ENCODE data around the gene MGAT5B.

Gene MGAT5B

DNA sequence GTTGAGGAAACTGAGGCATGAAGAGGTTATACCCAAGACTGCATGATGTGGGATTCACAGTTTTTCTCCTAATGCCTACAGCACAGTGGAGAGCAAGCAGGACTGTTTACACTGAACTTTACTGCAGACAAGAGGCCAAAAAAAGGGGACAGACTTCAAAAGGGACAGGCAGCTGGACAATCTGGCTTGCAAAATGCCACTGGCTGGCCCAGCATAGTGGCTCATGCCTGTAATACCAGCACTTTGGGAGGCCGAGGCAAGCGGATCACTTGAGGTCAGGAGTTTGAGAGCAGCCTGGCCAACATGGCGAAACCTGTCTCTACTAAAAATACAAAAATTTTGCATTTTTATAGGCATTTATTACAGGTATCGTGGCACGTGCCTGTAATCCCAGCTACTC lies 2.0 kb upstream of the MGAT5B start:
- H3K27ac Mint-ChIP-seq = no peak overlapping the region
- peaks cover 7% of the 10 kb centered on the region for H3K4me1 Mint-ChIP-seq (ENCODE audit: low read depth)
- no peaks in the 10 kb centered on the region for H3K36me3 Mint-ChIP-seq (ENCODE audit: low read depth)
- peaks cover 26% of the 10 kb centered on the region for H3K27me3 Mint-ChIP-seq (ENCODE audit: low read depth)
- no peaks in the 10 kb centered on the region for H3K9me3 Mint-ChIP-seq
- H3K4me3 Mint-ChIP-seq = no peak overlapping the region

DNA sequence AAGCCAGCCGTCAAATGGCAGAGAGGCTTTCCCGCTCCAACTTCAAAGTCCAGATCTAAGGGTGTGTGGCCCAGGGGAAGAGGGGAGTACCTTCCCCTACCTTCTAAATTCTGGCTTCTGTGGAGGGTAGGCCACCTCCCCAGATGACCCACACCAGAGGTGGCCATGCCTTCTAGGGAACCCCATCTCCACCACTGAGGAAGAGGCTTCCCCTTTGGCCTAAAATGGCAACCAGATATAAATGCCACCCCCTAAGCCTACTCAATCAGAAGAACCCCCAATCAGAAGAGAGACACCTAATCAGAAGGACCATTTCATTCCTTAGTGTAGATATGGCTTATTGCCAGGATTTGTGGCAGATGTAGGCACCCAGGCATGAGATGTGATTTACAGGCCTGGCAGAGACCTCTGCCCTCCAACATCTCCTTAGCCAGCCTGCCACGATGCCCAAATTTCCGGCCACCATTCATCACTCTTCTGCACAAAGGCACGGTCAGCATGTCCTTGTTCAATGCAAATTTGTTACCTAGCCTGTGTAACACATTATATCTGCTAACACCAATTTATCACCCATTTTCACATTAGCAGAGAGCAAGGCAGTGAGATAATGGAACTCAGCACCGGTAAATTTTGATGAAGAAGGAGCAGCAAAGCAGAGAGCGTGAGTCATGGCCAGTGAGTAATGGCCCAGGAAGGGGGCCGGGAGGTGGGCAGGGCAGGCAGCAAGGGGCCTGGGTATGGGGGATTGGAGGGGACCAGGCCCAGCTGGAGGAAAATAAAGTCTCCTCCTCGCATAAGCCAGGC lies 1.2 kb upstream of the MGAT5B start:
- peak overlapping the region; percentile 35 for H3K4me3 Mint-ChIP-seq
- no peaks in the 10 kb centered on the region for H3K9me3 Mint-ChIP-seq
- peaks cover 30% of the 10 kb centered on the region for H3K27me3 Mint-ChIP-seq (ENCODE audit: low read depth)

DNA sequence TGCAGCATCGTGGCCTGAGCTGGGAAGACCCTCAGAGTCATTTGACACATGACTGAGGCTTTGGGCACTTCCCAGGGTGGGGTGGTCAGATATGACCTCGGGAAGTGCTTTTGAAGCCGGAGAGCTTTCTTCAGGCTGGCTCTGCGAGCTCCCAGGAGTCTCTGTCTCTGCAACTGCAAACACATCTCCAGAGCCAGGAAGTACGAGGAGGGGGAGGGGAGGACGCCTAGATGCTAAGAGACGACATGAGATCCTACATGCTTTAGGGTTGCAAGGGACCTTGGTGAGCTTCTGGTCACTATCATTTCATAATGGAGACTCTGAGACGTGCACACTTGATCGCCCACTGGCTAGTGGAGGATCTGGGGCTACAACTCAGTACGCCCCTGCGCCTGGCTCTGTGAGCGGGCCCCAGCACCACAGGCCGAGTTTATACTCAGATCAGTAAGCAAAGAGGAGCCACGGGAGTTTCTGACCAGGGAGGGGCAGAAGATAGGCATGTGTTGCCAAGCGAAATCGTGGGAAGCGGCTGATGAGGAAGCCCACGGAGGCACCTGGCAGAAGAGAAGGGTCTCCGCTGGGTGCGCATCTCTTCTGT lies 527 bp upstream of the MGAT5B start:
- Mint-ChIP-seq H3K36me3 (ENCODE audit: low read depth) (no peaks in the 10 kb centered on the region), H3K27me3 (ENCODE audit: low read depth) (peaks cover 34% of the 10 kb centered on the region), H3K4me1 (ENCODE audit: low read depth) (peaks cover 10% of the 10 kb centered on the region), H3K9me3 (no peaks in the 10 kb centered on the region), H3K4me3 (peak overlapping the region; percentile 81), H3K27ac (peak overlapping the region; percentile 47)

More for the DNA sequence above, 1.2 kb upstream of the MGAT5B start:
- H3K27ac Mint-ChIP-seq = no peak overlapping the region
- peaks cover 7% of the 10 kb centered on the region for H3K4me1 Mint-ChIP-seq (ENCODE audit: low read depth)
- H3K36me3 Mint-ChIP-seq (ENCODE audit: low read depth) = no peaks in the 10 kb centered on the region

DNA sequence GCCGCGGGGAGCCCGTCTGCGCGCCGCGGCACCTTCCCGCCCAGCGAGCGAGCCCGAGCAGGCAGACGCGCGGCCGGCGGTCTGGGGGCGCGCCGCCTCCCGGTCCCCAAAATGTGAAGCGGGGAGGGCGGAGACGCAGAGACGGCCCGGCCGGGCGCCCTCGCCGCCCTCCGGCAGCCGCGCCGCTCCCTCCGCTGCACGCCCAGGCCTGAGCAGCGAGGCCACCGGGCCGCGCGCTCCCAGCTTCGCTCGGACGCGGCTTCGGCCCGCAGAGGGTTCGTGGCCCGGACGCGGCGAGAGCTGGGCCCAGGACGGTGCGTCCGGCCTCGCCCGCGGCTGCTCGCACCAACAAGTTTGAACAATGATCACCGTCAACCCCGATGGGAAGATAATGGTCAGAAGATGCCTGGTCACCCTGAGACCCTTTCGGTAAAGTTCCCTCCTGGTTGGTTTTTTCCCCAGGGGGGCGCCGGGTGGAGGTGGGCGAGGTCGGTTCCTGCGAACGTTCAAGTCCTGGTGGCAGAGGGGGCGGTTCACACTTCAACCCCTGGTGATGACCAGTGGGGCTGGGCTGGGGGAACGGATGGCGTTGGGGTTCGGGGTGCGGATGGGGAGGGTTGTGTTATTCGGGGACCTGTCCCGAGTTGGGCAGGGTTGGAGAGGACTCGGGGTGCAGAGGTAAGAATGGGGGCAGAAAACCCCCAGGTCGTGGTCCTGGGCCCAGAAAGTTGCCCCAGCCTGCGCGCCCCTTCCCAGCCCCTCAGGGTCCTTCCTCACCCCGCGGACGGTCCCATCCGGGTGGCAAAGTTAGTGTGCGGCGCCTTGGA lies 678 bp downstream of the MGAT5B start:
- peaks cover 11% of the 10 kb centered on the region for H3K4me1 Mint-ChIP-seq (ENCODE audit: low read depth)
- H3K9me3 Mint-ChIP-seq = peaks cover 1% of the 10 kb centered on the region
- no peak overlapping the region for H3K27ac Mint-ChIP-seq
- H3K27me3 Mint-ChIP-seq (ENCODE audit: low read depth) = peaks cover 34% of the 10 kb centered on the region
- H3K4me3 Mint-ChIP-seq = peak overlapping the region; percentile 73
- H3K36me3 Mint-ChIP-seq (ENCODE audit: low read depth) = no peaks in the 10 kb centered on the region

GRCh38 chr17:76869496-76870376 lies 1.5 kb downstream of the MGAT5B start:
- H3K9me3 Mint-ChIP-seq = peaks cover 10% of the 10 kb centered on the region
- H3K27me3 Mint-ChIP-seq (ENCODE audit: low read depth) = peaks cover 34% of the 10 kb centered on the region
- H3K4me1 Mint-ChIP-seq (ENCODE audit: low read depth) = peaks cover 11% of the 10 kb centered on the region
- H3K4me3 Mint-ChIP-seq = no peak overlapping the region
- H3K36me3 Mint-ChIP-seq (ENCODE audit: low read depth) = peaks cover 2% of the 10 kb centered on the region
- H3K27ac Mint-ChIP-seq = no peak overlapping the region

GRCh38 chr17:76870377-76870714 lies 2.1 kb downstream of the MGAT5B start:
- peaks cover 16% of the 10 kb centered on the region for H3K9me3 Mint-ChIP-seq
- peaks cover 11% of the 10 kb centered on the region for H3K4me1 Mint-ChIP-seq (ENCODE audit: low read depth)
- peaks cover 4% of the 10 kb centered on the region for H3K36me3 Mint-ChIP-seq (ENCODE audit: low read depth)
- H3K27ac Mint-ChIP-seq = no peak overlapping the region
- peaks cover 32% of the 10 kb centered on the region for H3K27me3 Mint-ChIP-seq (ENCODE audit: low read depth)
- no peak overlapping the region for H3K4me3 Mint-ChIP-seq

DNA sequence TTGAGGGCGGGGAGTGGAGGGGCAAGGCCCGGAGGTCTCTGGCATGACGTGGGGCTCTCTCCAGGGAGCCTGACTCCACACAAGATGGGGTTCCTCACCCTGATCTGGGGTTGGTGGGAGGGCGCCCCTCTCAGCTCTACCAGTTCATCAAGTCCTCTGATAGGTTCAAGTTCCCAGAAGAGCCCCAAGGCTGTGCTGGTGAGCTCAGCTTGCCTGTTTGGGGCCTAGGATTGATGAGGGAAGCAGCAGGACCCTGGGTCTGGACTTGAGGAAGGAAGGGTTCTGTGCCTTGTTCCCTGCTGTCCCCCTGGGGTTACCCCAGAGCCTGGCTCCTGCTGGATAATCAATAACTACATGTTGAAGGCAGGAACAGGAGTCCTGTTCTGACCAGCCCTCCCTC lies 3.5 kb downstream of the MGAT5B start:
- Mint-ChIP-seq H3K27ac (no peak overlapping the region), H3K4me1 (ENCODE audit: low read depth) (peaks cover 11% of the 10 kb centered on the region), H3K9me3 (peaks cover 25% of the 10 kb centered on the region), H3K27me3 (ENCODE audit: low read depth) (peaks cover 30% of the 10 kb centered on the region), H3K36me3 (ENCODE audit: low read depth) (peaks cover 8% of the 10 kb centered on the region), H3K4me3 (peak overlapping the region; percentile 1)

DNA sequence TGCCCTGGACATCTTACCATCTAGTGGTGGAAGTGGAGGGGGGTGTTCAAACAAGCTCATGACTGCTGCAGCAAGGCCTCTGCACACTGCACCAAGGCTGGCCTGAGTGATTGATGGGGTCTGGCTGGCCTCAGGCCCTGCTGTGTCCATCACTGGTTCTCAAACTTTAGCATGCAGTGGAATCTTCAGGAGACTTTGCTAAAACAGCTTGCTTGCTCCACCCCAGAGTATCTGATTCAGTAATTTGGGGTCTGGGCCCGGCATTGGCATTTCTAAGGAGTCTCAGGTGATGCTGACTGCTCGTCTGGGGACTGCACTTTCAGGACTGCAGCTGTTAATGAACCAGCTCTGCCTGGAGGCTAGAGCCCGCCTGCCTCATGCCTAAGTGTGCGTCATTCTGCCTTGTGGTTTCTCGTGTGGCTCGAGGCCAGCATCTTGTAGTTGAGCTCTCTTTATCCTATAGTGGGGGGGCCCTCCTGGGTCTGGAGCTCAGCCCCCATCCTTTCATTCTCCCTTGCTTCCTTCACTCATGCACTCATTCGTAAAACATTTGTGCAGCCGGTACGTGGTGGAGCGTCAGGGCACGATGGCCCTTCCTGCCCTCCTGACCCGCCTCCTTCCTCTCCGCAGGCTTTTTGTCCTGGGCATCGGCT lies 4.1 kb downstream of the MGAT5B start:
- Mint-ChIP-seq H3K9me3 (peaks cover 25% of the 10 kb centered on the region), H3K36me3 (ENCODE audit: low read depth) (peaks cover 8% of the 10 kb centered on the region), H3K27ac (peak overlapping the region; percentile 13), H3K27me3 (ENCODE audit: low read depth) (peaks cover 26% of the 10 kb centered on the region), H3K4me3 (no peak overlapping the region), H3K4me1 (ENCODE audit: low read depth) (peaks cover 11% of the 10 kb centered on the region)

DNA sequence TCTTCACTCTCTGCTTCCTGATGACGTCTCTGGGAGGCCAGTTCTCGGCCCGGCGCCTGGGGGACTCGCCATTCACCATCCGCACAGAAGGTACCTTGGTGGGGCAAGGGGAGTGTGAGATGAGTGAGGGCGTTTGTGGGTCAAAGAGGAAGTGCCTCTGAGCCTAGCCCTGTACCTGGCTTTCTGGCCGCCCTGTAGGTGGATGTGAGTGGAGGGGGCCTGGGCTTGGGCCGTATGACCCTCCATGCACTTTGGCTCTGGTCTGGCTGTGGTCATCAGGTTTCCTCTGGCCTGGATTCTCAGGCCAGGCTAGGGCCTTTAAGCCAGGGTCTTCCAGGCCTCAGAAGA lies 4.6 kb downstream of the MGAT5B start:
- Mint-ChIP-seq H3K4me1 (ENCODE audit: low read depth) (peaks cover 7% of the 10 kb centered on the region), H3K27me3 (ENCODE audit: low read depth) (peaks cover 21% of the 10 kb centered on the region), H3K4me3 (no peak overlapping the region), H3K36me3 (ENCODE audit: low read depth) (peaks cover 8% of the 10 kb centered on the region), H3K27ac (peak overlapping the region; percentile 13), H3K9me3 (peaks cover 25% of the 10 kb centered on the region)

DNA sequence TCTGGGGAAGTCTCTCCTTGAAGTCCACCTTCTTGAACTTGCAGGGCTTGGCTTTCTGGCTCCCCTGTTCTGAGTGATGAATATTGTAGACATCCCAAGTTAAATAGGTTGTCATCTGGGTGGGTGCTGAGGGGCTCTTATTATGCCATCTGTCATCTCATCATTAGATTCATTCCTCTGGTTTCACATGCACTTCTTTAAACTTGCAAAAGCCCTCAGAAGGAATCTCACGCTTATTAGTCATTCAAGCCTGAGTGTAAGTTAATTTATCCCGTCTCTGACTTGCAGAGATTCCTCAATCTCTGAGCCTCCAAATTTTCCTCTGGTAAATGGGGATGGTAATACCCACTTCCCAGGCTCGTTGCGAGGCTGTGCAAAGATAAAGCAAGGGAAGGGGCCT lies 5.7 kb downstream of the MGAT5B start:
- Mint-ChIP-seq H3K4me1 (ENCODE audit: low read depth) (peaks cover 6% of the 10 kb centered on the region), H3K36me3 (ENCODE audit: low read depth) (peaks cover 8% of the 10 kb centered on the region), H3K4me3 (no peak overlapping the region), H3K9me3 (peaks cover 25% of the 10 kb centered on the region), H3K27ac (no peak overlapping the region), H3K27me3 (ENCODE audit: low read depth) (peaks cover 19% of the 10 kb centered on the region)

DNA sequence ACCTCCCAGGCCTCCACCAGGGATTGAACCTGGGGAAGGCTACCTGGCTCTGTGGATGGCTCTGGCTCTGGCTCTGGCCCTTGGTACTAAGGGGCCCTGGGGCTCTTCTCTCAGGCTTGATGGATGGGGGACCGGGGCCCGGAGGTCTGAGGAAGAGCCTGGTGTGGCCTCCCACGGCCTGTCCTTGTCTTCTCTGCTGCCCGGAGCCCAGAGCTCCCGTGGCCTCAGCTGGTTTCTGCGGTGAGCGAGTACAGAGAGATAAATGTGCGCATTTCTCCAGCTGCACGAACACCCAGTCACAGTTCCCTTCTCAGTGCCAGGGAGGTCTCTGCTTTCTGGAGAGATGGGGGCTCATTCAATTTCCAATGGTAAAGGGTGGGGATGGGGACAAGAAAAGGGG lies 9.2 kb downstream of the MGAT5B start:
- Mint-ChIP-seq H3K4me3 (no peak overlapping the region), H3K27ac (no peak overlapping the region), H3K4me1 (ENCODE audit: low read depth) (peaks cover 2% of the 10 kb centered on the region), H3K9me3 (peaks cover 25% of the 10 kb centered on the region), H3K36me3 (ENCODE audit: low read depth) (peaks cover 8% of the 10 kb centered on the region), H3K27me3 (ENCODE audit: low read depth) (peaks cover under 1% of the 10 kb centered on the region)

DNA sequence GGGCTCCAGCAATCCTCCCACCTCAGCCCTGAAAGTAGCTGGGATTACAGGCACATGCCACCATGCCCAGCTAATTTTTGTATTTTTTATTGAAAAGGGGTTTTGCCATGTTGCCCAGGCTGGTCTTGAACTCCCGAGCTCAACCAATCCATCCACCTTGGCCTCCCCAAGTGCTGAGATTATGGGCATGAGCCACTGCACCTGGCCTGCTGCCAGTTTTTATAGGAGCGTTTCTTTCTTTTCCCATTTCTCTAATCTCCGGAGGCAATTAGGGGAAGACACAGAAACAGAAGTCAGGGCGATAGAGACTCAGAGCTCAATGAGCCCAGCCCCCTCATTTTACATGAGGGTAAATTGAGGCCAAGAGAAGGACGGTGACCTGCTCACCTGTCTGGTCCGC lies 10.4 kb downstream of the MGAT5B start:
- Mint-ChIP-seq H3K4me1 (ENCODE audit: low read depth) (no peaks in the 10 kb centered on the region), H3K4me3 (no peak overlapping the region), H3K9me3 (peaks cover 25% of the 10 kb centered on the region), H3K27me3 (ENCODE audit: low read depth) (no peaks in the 10 kb centered on the region), H3K36me3 (ENCODE audit: low read depth) (peaks cover 8% of the 10 kb centered on the region), H3K27ac (no peak overlapping the region)

DNA sequence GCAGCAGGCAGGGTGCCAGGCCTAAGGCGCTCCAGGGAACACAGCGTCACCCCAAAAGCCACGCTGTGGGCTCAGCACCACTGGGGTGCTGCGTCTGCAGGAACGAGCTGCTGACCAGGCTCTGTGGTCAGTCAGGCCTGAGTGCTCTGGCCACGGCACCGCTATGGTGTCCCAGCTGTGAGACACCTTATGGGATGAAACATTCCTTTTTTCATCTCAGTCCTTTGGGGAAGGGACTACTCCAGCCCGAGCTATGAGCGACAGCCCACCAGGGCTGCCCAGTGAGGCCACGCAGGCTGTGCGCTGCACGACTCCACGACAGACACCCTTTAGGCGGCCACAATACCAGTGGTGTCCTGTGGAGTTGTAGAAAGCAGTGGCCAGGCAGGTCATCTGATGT lies 11.1 kb downstream of the MGAT5B start:
- H3K27me3 Mint-ChIP-seq (ENCODE audit: low read depth) = no peaks in the 10 kb centered on the region
- no peak overlapping the region for H3K27ac Mint-ChIP-seq
- peaks cover 20% of the 10 kb centered on the region for H3K9me3 Mint-ChIP-seq
- H3K36me3 Mint-ChIP-seq (ENCODE audit: low read depth) = peaks cover 6% of the 10 kb centered on the region
- H3K4me3 Mint-ChIP-seq = no peak overlapping the region
- H3K4me1 Mint-ChIP-seq (ENCODE audit: low read depth) = no peaks in the 10 kb centered on the region

- H3K4me3 Mint-ChIP-seq = no peak overlapping the region
- H3K27ac Mint-ChIP-seq = no peak overlapping the region
- peaks cover 15% of the 10 kb centered on the region for H3K9me3 Mint-ChIP-seq
- peaks cover 6% of the 10 kb centered on the region for H3K36me3 Mint-ChIP-seq (ENCODE audit: low read depth)
- no peaks in the 10 kb centered on the region for H3K27me3 Mint-ChIP-seq (ENCODE audit: low read depth)
- no peaks in the 10 kb centered on the region for H3K4me1 Mint-ChIP-seq (ENCODE audit: low read depth)
Observed at GRCh38 chr17:76879691-76880090, 11.5 kb downstream of the MGAT5B start.

All from T-helper 1 cell treated with Interleukin-12 subunit alpha and Interleukin-12 subunit beta and Interleukin-4 antibody, amounts not matched to agents 30 μg/mL and 1 μg/mL, for 36 hours (primary cell).